Ovary (tissue), 9 donors: ENCODE measurements around the gene SEC23B. TPM values are rescaled to one million over a fixed set of nuclear protein-coding genes. Genes with fewer than 3 reads are reported as not detected.
"Not testable (repeated sequence)": the region's sequence is repeated elsewhere in the genome, so short reads cannot be mapped to it uniquely, and the experiment has no call there.

Experiments
- DNase-seq, 5 donors: peaks; one replicate each; pipeline ENCODE4 v3.0.0-alpha.2; 2019 to 2020
- H3K27ac ChIP-seq, 2 donors: fragments of 200-600 bp; one replicate each; pipeline versions ENCODE4 v1.5.1 to v1.8.0; 2019 to 2022
- H3K27me3 ChIP-seq: fragments of 200-600 bp; one replicate; pipeline ENCODE4 v1.8.0; 2022
- H3K36me3 ChIP-seq: fragments of 200-600 bp; sonication (generic); one replicate; pipeline ENCODE4 v1.5.1; 2019
- H3K4me1 ChIP-seq: one replicate; pipeline ENCODE4 v1.8.1; 2013; ENCODE audit warnings: mild to moderate bottlenecking, moderate library complexity; ENCODE audit not compliant: insufficient read depth
- H3K4me3 ChIP-seq: fragments of 200-600 bp; sonication (generic); one replicate; pipeline ENCODE4 v1.5.1; 2017
- H3K9me3 ChIP-seq, 2 donors: fragments of 200-600 bp in 1 of 2; sonication (generic) in 1 of 2; one replicate each; pipeline versions ENCODE4 v1.5.1 to v1.8.1; 2013 to 2019; ENCODE audit warnings: mild to moderate bottlenecking in 1 of 2, moderate library complexity in 1 of 2
- EP300 ChIP-seq: sonication (generic); formaldehyde crosslinking; IDR thresholded peaks from one replicate; pipeline ENCODE4 v1.6.1; 2017; ENCODE audit warnings: antibody characterized with exemption
- POLR2A ChIP-seq: fragments of 450-650 bp; IDR thresholded peaks from one replicate; pipeline ENCODE4 v1.6.1; 2017; ENCODE audit warnings: antibody characterized with exemption, mild to moderate bottlenecking, moderate library complexity
- WGBS, 3 donors: extraction: QIAGEN DNeasy Blood & Tissue Kit in 1 of 3; methylation state at CpG; one replicate each; pipeline versions ENCODE4 v1.1.5 to v1.1.7; 2013 to 2017; 5-methylcytosine and 5-hydroxymethylcytosine counted together
- intact Hi-C, 4 donors: fragments of 100-400 bp; cut with DNase I; formaldehyde crosslinking; loops; one replicate each; pipeline versions ENCODE4 v1.11.0 to v1.15.1; 2022 to 2023
- polyA plus RNA-seq, 2 donors: library from polyadenylated mRNA; stranded (reverse); fragments of 200-250 nt in 1 of 2; fragments of 350-450 nt in 1 of 2; fragmentation: Illumina TruSeq in 1 of 2; extraction: RNeasy Lipid Tissue Mini Kit (QIAGEN cat#74804) in 1 of 2; gene quantifications; one replicate each; pipeline ENCODE4 v1.2.3, GENCODE V29; 2013 to 2014
- total RNA-seq, 7 donors: library from RNA; depleted of rRNA in 2 of 7; stranded (reverse); fragments of >200 nt in 2 of 7; fragmentation: NEBNext Ultra II Directional in 3 of 7; extraction: Animal tissue kit (Norgen Biotek cat#: 25700) in 3 of 7; gene quantifications; one replicate each; pipeline versions ENCODE4 v1.1.0 to v1.2.4, GENCODE V29; 2016 to 2023
- TF ChIP-seq, protein P1 (sequence below), 3 donors: fragments of 450-650 bp in 2 of 3; fragments of 200-600 bp in 1 of 3; IDR thresholded peaks; one replicate each; pipeline versions ENCODE4 v1.5.1 to v1.8.0; 2016 to 2022; ENCODE audit warnings: antibody characterized with exemption in 3 of 3, mild to moderate bottlenecking in 1 of 3
- donor health status: DM: no; HTN: no; CAD: no; lungs with moderate emphysema.
- donor health status: DM: no; HTN: no; CAD: no.
- donor health status: Bipolar disorder and iron deficiency.
- donor health status: DM: yes; HTN: yes; CAD: no.
- donor health status: DM: no; HTN: no; CAD: no.
- donor health status: DM: yes; HTN: yes; CAD: no.

The SEC23B gene
- total and polyA plus RNA-seq, 9 donors, result 11.2 to 48.0 (median 35.9) TPM

DNA sequence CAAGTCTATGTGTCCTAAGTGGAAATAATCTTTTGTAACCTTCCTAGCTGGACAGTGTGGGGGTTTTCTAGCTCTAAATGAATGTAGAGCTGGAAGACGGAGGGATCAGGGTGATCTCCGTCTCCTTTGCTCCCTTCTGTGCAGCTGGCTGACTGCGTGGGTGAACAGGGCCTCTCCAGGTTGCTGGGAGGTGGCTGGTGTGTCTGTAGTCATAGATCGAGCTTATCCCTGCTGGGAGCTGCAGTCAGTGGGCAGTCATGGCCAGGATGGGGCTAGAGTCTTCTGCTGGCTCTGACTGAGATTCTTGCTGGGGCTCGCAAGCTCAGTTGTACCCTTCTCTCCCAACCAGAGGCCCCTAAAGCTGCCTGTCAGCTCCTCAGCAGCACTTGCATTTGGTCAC, 6.4 kb downstream of the SEC23B start:
- TF ChIP-seq, protein P1, sequence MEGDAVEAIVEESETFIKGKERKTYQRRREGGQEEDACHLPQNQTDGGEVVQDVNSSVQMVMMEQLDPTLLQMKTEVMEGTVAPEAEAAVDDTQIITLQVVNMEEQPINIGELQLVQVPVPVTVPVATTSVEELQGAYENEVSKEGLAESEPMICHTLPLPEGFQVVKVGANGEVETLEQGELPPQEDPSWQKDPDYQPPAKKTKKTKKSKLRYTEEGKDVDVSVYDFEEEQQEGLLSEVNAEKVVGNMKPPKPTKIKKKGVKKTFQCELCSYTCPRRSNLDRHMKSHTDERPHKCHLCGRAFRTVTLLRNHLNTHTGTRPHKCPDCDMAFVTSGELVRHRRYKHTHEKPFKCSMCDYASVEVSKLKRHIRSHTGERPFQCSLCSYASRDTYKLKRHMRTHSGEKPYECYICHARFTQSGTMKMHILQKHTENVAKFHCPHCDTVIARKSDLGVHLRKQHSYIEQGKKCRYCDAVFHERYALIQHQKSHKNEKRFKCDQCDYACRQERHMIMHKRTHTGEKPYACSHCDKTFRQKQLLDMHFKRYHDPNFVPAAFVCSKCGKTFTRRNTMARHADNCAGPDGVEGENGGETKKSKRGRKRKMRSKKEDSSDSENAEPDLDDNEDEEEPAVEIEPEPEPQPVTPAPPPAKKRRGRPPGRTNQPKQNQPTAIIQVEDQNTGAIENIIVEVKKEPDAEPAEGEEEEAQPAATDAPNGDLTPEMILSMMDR (IDR thresholded peaks at IDR 0.05), result no peak
- TF ChIP-seq POLR2A (no peak), EP300 (no peak)
- no peak overlapping the region for H3K4me3 ChIP-seq
- DNase-seq, result no peak
- WGBS, 3 donors, result 88 to 91% (median 90%) methylated on average over 5 of the region's 5 CpGs
- H3K27ac ChIP-seq, result no peak overlapping the region
- no peaks in the 10 kb centered on the region for H3K27me3 ChIP-seq
- H3K36me3 ChIP-seq, result no peaks in the 10 kb centered on the region
- H3K4me1 ChIP-seq, result no peaks in the 10 kb centered on the region
- no peaks in the 10 kb centered on the region for H3K9me3 ChIP-seq
- intact Hi-C loops, result no loop called here

DNA sequence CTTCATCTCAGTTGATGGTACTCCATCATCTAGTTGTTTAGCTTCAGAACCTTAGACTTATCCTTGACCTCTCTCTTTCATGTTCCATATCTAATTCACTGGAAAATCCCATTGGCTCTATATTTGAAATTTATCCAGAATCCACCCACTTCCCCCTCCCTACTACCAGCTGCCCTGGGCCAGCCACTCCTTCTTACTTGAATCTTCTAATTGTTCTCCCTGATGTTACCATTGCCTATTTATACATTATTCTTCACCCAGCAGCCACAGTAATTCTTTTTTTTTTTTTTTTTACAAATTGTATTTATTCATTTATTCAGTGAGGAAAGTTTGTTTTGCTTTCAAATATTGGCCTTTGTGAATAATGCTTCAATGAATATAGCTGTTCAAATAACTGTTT, 8.2 kb downstream of the SEC23B start:
- TF ChIP-seq EP300, result no peak
- TF ChIP-seq, protein P1 (IDR thresholded peaks at IDR 0.05), result no peak
- no peak for TF ChIP-seq POLR2A

DNA sequence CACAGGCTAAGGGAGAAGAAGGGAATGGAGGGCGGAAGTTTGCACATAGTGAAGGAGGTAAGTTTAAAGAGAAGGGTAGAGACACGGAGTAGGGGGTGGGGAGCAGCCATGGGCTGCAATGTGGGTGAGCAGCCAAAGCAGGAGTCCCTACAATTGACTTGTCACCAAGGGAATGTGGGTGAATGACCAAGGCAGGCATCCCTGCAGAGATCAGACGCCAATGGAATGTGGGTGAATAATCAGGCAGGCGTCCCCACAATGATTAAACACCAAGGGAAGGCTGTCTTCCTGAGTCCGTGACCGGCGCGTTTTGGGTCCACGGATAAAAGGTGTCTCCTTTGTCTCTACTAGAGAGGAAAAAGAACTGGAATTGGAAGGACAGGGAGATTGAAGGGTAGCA, 14.3 kb downstream of the SEC23B start:
- H3K27me3 ChIP-seq, intact Hi-C loops, H3K4me1 ChIP-seq, H3K9me3 ChIP-seq, DNase-seq, H3K4me3 ChIP-seq, H3K27ac ChIP-seq, H3K36me3 ChIP-seq: not testable (repeated sequence)
- WGBS, 3 donors, result 91 to 97% (median 96%) methylated on average over 9 of the region's 9 CpGs

More for the DNA sequence above, 8.2 kb downstream of the SEC23B start:
- intact Hi-C loops, result no loop called here
- H3K27ac ChIP-seq, result no peak overlapping the region
- no peaks in the 10 kb centered on the region for H3K36me3 ChIP-seq
- no peak overlapping the region for H3K4me3 ChIP-seq
- H3K27me3 ChIP-seq, result no peaks in the 10 kb centered on the region
- no peaks in the 10 kb centered on the region for H3K4me1 ChIP-seq
- H3K9me3 ChIP-seq, result no peaks in the 10 kb centered on the region
- no peak for DNase-seq

DNA sequence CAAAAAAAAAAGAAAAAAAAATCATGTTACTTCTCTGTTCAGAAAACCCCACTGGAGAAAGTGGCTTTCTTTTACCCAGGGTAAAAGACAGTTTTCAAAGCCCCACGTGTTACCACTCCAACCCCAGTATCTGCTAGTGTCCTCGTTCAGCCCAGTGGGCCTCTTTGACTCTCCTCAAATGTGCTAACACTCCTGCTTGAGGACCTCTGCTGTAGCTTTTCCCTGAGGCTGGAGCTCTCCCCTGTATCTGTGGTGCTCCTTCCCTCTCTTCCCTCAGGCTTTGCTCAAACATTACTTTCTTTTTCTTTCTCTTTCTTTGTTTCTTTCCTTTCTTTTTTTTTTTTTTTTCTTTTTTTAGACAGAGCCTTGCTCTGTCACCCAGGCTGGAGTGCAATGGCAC, 15.3 kb downstream of the SEC23B start:
- intact Hi-C loops, result no loop called here
- Histone ChIP-seq H3K4me3 (no peak overlapping the region), H3K9me3 (no peaks in the 10 kb centered on the region), H3K27ac (no peak overlapping the region), H3K36me3 (no peaks in the 10 kb centered on the region), H3K4me1 (no peaks in the 10 kb centered on the region), H3K27me3 (no peaks in the 10 kb centered on the region)
- DNase-seq, result no peak
- WGBS, 3 donors, result 85 to 94% (median 85%) methylated on average over 2 of the region's 2 CpGs
- TF ChIP-seq POLR2A, result no peak
- no peak for TF ChIP-seq EP300

DNA sequence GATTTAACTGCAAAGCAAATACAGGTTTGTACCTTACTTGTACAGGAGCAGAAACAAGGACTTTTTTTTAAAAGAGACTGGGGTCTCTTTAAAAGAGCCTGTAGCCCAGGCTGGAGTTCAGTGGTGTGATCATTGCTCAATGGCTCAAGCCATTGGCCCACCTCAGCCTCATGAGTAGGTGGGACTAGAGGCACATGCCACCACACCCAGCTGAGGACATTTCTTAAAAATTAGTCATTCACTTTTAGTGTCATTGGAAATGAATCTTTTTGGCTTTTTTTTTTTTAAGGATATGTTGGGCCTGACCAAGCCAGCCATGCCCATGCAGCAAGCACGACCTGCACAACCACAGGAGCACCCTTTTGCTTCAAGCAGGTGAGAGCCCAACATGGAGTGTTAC, 16.9 kb downstream of the SEC23B start:
- no peaks in the 10 kb centered on the region for H3K9me3 ChIP-seq
- H3K4me3 ChIP-seq, result no peak overlapping the region
- WGBS, 3 donors, result 95 to 97% (median 96%) methylated on average over 1 of the region's 1 CpG
- H3K27ac ChIP-seq, result no peak overlapping the region
- no peaks in the 10 kb centered on the region for H3K36me3 ChIP-seq
- no peak for DNase-seq
- TF ChIP-seq EP300, result no peak
- TF ChIP-seq, protein P1 (IDR thresholded peaks at IDR 0.05), result no peak
- no peak for TF ChIP-seq POLR2A
- H3K4me1 ChIP-seq, result no peaks in the 10 kb centered on the region
- no peaks in the 10 kb centered on the region for H3K27me3 ChIP-seq
- intact Hi-C loops, result no loop called here

DNA sequence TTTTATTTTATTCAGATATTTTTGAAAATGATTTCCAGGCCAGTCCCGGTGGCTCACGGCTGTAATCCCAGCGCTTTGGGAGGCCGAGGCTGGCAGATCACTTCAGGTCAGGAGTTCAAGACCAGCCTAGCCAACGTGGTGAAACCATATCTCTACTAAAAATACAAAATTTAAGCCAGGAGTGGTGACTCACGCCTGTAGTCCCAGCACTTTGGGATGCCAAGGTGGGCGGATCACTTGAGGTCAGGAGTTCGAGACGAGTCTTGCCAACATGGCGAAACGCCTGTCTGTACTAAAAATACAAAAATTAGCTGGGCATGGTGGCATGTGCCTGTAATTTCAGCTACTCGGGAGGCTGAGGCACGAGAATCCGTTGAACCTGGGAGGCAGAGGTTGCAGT, 19.0 kb downstream of the SEC23B start:
- H3K9me3 ChIP-seq, H3K4me3 ChIP-seq, H3K27me3 ChIP-seq, DNase-seq, H3K4me1 ChIP-seq, intact Hi-C loops, H3K27ac ChIP-seq, H3K36me3 ChIP-seq: not testable (repeated sequence)
- 78 to 84% (median 79%) methylated on average over 14 of the region's 14 CpGs for WGBS, 3 donors
